Effector memory CD4-positive, alpha-beta T cell (primary cell): Measurements from ENCODE around the gene KDM4F.
"Not testable (repeated sequence)": the region's sequence is repeated elsewhere in the genome, so short reads cannot be mapped to it uniquely, and the experiment has no call there.

ENCODE experiments used
- DNase-seq, 3 donors: peaks; one replicate each; pipeline ENCODE4 v3.0.0-alpha.2; 2020
- H3K27ac ChIP-seq: 2 replicates; pipeline ENCODE4 v1.7.0; 2013; ENCODE audit warnings: mild to moderate bottlenecking, low read length, moderate library complexity; ENCODE audit not compliant: insufficient read depth, poor library complexity, severe bottlenecking
- H3K27me3 ChIP-seq: replicated peaks from 2 replicates; pipeline ENCODE4 v1.7.0; 2013; ENCODE audit warnings: mild to moderate bottlenecking, low read length; ENCODE audit not compliant: insufficient read depth, control insufficient read depth, poor library complexity, severe bottlenecking
- H3K36me3 ChIP-seq: 2 replicates; pipeline ENCODE4 v1.7.0; 2013; ENCODE audit warnings: mild to moderate bottlenecking, low read length, moderate library complexity; ENCODE audit not compliant: control insufficient read depth, insufficient read depth
- H3K4me1 ChIP-seq: 2 replicates; pipeline ENCODE4 v1.7.0; 2013; ENCODE audit warnings: low read length, mild to moderate bottlenecking; ENCODE audit not compliant: control insufficient read depth, insufficient read depth, poor library complexity, severe bottlenecking
- H3K4me3 ChIP-seq: 2 replicates; pipeline ENCODE4 v1.7.0; 2013; ENCODE audit warnings: low read length, low read depth, mild to moderate bottlenecking; ENCODE audit not compliant: insufficient read depth, poor library complexity, severe bottlenecking
- H3K9me3 ChIP-seq: 2 replicates; pipeline ENCODE4 v1.7.0; 2013; ENCODE audit warnings: mild to moderate bottlenecking, low read length, moderate library complexity; ENCODE audit not compliant: control insufficient read depth
- total RNA-seq, 3 donors: gene quantifications; one replicate each; lab custom pipeline; 2026; lab: John Stamatoyannopoulos, UW

KDM4F gene
- total RNA-seq = 0 reads per million in 3 donors

- not testable (repeated sequence) for H3K27me3 ChIP-seq, H3K27ac ChIP-seq, H3K9me3 ChIP-seq, H3K4me1 ChIP-seq, H3K4me3 ChIP-seq, DNase-seq, H3K36me3 ChIP-seq
These were observed at the start of gene KDM4F for GRCh38 chr11:95049122-95049521. TSS of gene KDM4F (plus strand) at chr11:95049422.

GRCh38 chr11:95003716-95004115, 45.5 kb upstream of the KDM4F start:
- DNase-seq = no peak
- Histone ChIP-seq H3K4me3 (no peak overlapping the region), H3K4me1 (no peaks in the 10 kb centered on the region), H3K27me3 (no peaks in the 10 kb centered on the region), H3K36me3 (no peaks in the 10 kb centered on the region), H3K9me3 (no peaks in the 10 kb centered on the region), H3K27ac (no peak overlapping the region)

GRCh38 chr11:95005642-95006041, 43.6 kb upstream of the KDM4F start:
- Histone ChIP-seq H3K4me1 (no peaks in the 10 kb centered on the region), H3K9me3 (no peaks in the 10 kb centered on the region), H3K27ac (no peak overlapping the region), H3K27me3 (no peaks in the 10 kb centered on the region), H3K4me3 (no peak overlapping the region), H3K36me3 (no peaks in the 10 kb centered on the region)
- no peak for DNase-seq

GRCh38 chr11:95011376-95011775, 37.8 kb upstream of the KDM4F start:
- Histone ChIP-seq H3K9me3 (no peaks in the 10 kb centered on the region), H3K4me1 (no peaks in the 10 kb centered on the region), H3K4me3 (no peak overlapping the region), H3K27me3 (no peaks in the 10 kb centered on the region), H3K27ac (no peak overlapping the region), H3K36me3 (no peaks in the 10 kb centered on the region)
- no peak for DNase-seq

- Histone ChIP-seq H3K27ac (no peak overlapping the region), H3K36me3 (no peaks in the 10 kb centered on the region), H3K27me3 (no peaks in the 10 kb centered on the region), H3K4me3 (no peak overlapping the region), H3K9me3 (no peaks in the 10 kb centered on the region), H3K4me1 (no peaks in the 10 kb centered on the region)
- no peak for DNase-seq
These were observed 34.9 kb upstream of the KDM4F start for GRCh38 chr11:95014184-95014821.

- Histone ChIP-seq H3K27ac (no peak overlapping the region), H3K4me1 (no peaks in the 10 kb centered on the region), H3K9me3 (no peaks in the 10 kb centered on the region), H3K27me3 (no peaks in the 10 kb centered on the region), H3K36me3 (no peaks in the 10 kb centered on the region), H3K4me3 (no peak overlapping the region)
- no peak for DNase-seq
These were observed 33.1 kb upstream of the KDM4F start for GRCh38 chr11:95016139-95016538.

- not testable (repeated sequence) for H3K27me3 ChIP-seq, H3K9me3 ChIP-seq
These were observed 27.8 kb upstream of the KDM4F start for GRCh38 chr11:95021468-95021867.

GRCh38 chr11:95024958-95025357, 24.3 kb upstream of the KDM4F start, which contains the start of gene KDM4E:
TSS of gene KDM4E (plus strand) at chr11:95025258. CDS start at chr11:95025558, 300 bp downstream.
- DNase-seq = no peak
- no peaks in the 10 kb centered on the region for H3K27me3 ChIP-seq
- H3K36me3 ChIP-seq = no peaks in the 10 kb centered on the region
- H3K4me1 ChIP-seq = no peaks in the 10 kb centered on the region
- no peak within 1 kb of the TSS for H3K4me3 ChIP-seq
- H3K9me3 ChIP-seq = no peaks in the 10 kb centered on the region
- H3K27ac ChIP-seq = no peak within 1 kb of the TSS

More at GRCh38 chr11:95021468-95021867, 27.8 kb upstream of the KDM4F start:
- not testable (repeated sequence) for H3K36me3 ChIP-seq, H3K4me3 ChIP-seq, H3K4me1 ChIP-seq, H3K27ac ChIP-seq, DNase-seq

GRCh38 chr11:95025594-95025993, 23.6 kb upstream of the KDM4F start:
- not testable (repeated sequence) for H3K4me1 ChIP-seq, H3K36me3 ChIP-seq, H3K27ac ChIP-seq, H3K9me3 ChIP-seq, DNase-seq, H3K4me3 ChIP-seq, H3K27me3 ChIP-seq

- Histone ChIP-seq H3K36me3 (no peaks in the 10 kb centered on the region), H3K9me3 (no peaks in the 10 kb centered on the region), H3K27ac (no peak overlapping the region), H3K4me3 (no peak overlapping the region), H3K27me3 (no peaks in the 10 kb centered on the region), H3K4me1 (no peaks in the 10 kb centered on the region)
- no peak for DNase-seq
These were observed 20.9 kb upstream of the KDM4F start for GRCh38 chr11:95028357-95028756.
